KMS-11 (cell line): ENCODE data around the gene PAX9.

Experiments used
- H2AFZ ChIP-seq: fragments of 200-600 bp; sonication (generic); 2 replicates; pipeline ENCODE4 v1.6.1; 2016; ENCODE audit warnings: antibody characterized with exemption, mixed run types, low read depth
- H3K27ac ChIP-seq: fragments of 200-600 bp; sonication (generic); 2 replicates; pipeline ENCODE4 v1.6.1; 2016; ENCODE audit warnings: mild to moderate bottlenecking, mixed run types
- H3K27me3 ChIP-seq: fragments of 200-600 bp; sonication (generic); 2 replicates; pipeline ENCODE4 v1.6.1; 2017; ENCODE audit warnings: mild to moderate bottlenecking, low read depth, mixed run types, moderate library complexity; ENCODE audit not compliant: insufficient read depth
- H3K36me3 ChIP-seq: fragments of 200-600 bp; sonication (generic); 2 replicates; pipeline ENCODE4 v1.6.1; 2017; ENCODE audit warnings: mild to moderate bottlenecking, mixed run types; ENCODE audit not compliant: insufficient read depth
- H3K4me1 ChIP-seq: fragments of 200-600 bp; sonication (generic); 2 replicates; pipeline ENCODE4 v1.6.1; 2016; ENCODE audit warnings: mild to moderate bottlenecking, low read depth, mixed run types; ENCODE audit not compliant: poor library complexity, severe bottlenecking
- H3K4me2 ChIP-seq: fragments of 200-600 bp; sonication (generic); 2 replicates; pipeline ENCODE4 v1.7.0; 2016; ENCODE audit warnings: mild to moderate bottlenecking, mixed run types
- H3K4me3 ChIP-seq: fragments of 200-600 bp; sonication (generic); IDR thresholded peaks from 2 replicates; pipeline ENCODE4 v1.6.1; 2017; ENCODE audit warnings: low read depth, low read length, mixed read lengths; ENCODE audit not compliant: insufficient read depth
- H3K79me2 ChIP-seq: fragments of 200-600 bp; sonication (generic); 2 replicates; pipeline ENCODE4 v1.6.1; 2016; ENCODE audit warnings: low read depth, mixed run types; ENCODE audit not compliant: insufficient read depth
- H3K9ac ChIP-seq: fragments of 200-600 bp; sonication (generic); 2 replicates; pipeline ENCODE4 v1.6.1; 2016; ENCODE audit warnings: mild to moderate bottlenecking, mixed run types
- H4K20me1 ChIP-seq: fragments of 200-600 bp; sonication (generic); 2 replicates; pipeline ENCODE4 v1.6.1; 2016; ENCODE audit warnings: mild to moderate bottlenecking, mixed run types; ENCODE audit not compliant: insufficient read depth
- TF ChIP-seq, protein P1 (sequence below): fragments of 200-600 bp; sonication (generic); conservative IDR thresholded peaks from 2 replicates; pipeline ENCODE4 v1.6.1; 2017; ENCODE audit warnings: low read depth, mild to moderate bottlenecking, antibody characterized with exemption, low read length, moderate library complexity, mixed read lengths

Gene PAX9

GRCh38 chr14:36654794-36655381 is 6.8 kb upstream of the PAX9 start:
- H3K27ac ChIP-seq = no peak overlapping the region
- H3K27me3 ChIP-seq = no peaks in the 10 kb centered on the region
- TF ChIP-seq, protein P1, sequence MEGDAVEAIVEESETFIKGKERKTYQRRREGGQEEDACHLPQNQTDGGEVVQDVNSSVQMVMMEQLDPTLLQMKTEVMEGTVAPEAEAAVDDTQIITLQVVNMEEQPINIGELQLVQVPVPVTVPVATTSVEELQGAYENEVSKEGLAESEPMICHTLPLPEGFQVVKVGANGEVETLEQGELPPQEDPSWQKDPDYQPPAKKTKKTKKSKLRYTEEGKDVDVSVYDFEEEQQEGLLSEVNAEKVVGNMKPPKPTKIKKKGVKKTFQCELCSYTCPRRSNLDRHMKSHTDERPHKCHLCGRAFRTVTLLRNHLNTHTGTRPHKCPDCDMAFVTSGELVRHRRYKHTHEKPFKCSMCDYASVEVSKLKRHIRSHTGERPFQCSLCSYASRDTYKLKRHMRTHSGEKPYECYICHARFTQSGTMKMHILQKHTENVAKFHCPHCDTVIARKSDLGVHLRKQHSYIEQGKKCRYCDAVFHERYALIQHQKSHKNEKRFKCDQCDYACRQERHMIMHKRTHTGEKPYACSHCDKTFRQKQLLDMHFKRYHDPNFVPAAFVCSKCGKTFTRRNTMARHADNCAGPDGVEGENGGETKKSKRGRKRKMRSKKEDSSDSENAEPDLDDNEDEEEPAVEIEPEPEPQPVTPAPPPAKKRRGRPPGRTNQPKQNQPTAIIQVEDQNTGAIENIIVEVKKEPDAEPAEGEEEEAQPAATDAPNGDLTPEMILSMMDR = no peak
- no peak overlapping the region for H3K9ac ChIP-seq
- H3K4me1 ChIP-seq = no peaks in the 10 kb centered on the region
- H3K4me2 ChIP-seq = no peak overlapping the region
- H4K20me1 ChIP-seq = no peaks in the 10 kb centered on the region
- H2AFZ ChIP-seq = no peak overlapping the region
- H3K79me2 ChIP-seq = no peaks in the 10 kb centered on the region
- no peaks in the 10 kb centered on the region for H3K36me3 ChIP-seq
- H3K4me3 ChIP-seq = no peak overlapping the region

DNA sequence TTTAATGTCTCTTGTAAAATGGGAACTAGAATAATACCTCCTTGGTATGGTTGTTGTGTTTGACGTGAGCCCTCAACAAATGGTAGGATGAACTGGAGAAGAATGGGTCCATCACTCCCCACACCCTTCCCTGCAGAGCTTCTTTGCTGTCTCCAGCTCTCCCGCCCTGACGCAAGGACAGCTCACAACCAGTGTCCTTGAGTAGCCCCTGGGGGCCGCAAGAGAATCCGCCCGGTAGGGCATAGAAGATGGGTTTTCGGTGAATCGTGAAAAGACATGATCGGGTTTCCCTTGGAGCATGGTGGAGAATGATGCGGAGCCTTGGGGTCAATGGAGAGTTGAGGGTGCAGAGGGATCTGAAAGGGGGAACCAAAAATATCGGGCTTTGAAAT is 6.1 kb upstream of the PAX9 start:
- Histone ChIP-seq H3K4me3 (no peak overlapping the region), H4K20me1 (no peaks in the 10 kb centered on the region), H2AFZ (no peak overlapping the region), H3K36me3 (no peaks in the 10 kb centered on the region), H3K9ac (no peak overlapping the region), H3K4me2 (no peak overlapping the region), H3K27ac (no peak overlapping the region), H3K4me1 (no peaks in the 10 kb centered on the region), H3K79me2 (no peaks in the 10 kb centered on the region), H3K27me3 (no peaks in the 10 kb centered on the region)
- TF ChIP-seq, protein P1 = no peak

DNA sequence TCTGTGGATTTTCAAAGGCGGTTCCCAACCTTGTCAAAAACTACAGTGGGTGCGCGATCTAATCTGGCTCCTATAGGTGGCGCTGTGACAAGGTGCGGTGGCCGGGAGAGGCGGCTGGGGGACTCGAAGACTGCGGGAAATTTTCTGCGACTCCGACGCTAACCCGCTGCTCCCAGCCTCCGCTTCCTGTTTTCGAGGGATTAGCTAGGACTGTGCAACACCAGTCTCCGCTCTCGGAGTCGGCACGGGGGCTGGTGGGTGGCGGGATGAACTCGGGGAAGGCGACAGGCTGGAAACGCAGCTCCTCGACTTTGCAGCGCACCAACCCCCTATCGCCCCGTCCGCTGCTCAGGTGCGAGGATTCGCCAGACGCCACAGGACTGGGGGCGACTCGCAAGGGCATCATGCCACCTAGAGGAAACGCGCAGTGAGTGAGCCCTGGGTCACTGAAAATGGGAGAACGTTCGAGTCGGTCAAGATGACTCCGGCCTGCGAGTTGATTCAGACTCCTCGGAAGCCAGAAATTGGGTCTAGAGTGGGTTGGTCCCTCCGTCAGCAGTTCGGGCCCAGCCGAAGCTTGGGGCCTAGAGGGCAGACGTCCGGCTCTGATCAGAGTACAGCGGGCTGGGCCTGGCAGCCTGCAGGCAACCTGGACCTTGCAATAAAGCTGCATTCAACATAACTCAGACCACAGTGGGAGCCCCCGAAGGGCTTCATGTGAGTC is 5.5 kb upstream of the PAX9 start:
- H3K4me1 ChIP-seq = no peaks in the 10 kb centered on the region
- no peaks in the 10 kb centered on the region for H3K36me3 ChIP-seq
- H3K79me2 ChIP-seq = no peaks in the 10 kb centered on the region
- H3K4me3 ChIP-seq = no peak overlapping the region
- TF ChIP-seq, protein P1 = peak; percentile 57
- peak overlapping the region; percentile 34; the same call in 1 of the 2 replicates for H2AFZ ChIP-seq
- no peaks in the 10 kb centered on the region for H3K27me3 ChIP-seq
- H3K4me2 ChIP-seq = peak overlapping the region; percentile 29; the same call in 1 of the 2 replicates
- H3K27ac ChIP-seq = no peak overlapping the region
- H3K9ac ChIP-seq = no peak overlapping the region
- no peaks in the 10 kb centered on the region for H4K20me1 ChIP-seq

DNA sequence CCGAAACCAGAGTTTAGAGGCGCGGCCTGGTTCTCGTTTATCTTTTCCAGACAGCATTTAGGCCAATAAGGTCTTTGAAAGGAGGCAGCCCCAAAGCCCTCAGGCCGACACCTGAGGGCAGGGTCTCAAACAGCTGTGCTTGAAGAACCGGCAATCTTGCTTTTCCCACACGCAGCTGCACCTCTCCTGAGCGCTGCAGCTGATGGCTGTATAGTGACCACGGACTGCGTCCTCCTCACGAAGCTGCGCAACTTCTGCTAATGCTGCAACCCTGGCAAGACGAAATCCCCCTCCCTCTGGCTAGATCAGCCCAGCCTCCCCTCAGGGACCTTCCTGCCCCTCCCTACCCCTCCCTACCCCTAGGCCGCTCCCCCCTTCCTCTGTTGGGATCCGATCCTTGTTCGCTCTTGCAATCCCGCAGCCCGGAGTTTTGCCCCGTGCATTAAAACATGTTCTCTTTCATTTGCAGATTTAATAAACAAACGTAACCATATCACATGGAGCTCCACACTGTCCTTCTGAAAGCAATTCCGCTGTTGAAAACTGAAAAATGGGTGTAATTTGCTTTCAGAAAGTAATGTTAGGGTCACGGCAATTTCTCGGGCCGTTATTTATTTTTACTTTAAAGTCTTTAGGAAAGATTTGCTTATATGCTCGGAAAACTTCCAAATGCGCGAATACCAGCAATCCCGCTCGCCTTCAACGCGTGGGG is 4.8 kb upstream of the PAX9 start:
- TF ChIP-seq, protein P1 = no peak
- Histone ChIP-seq H3K4me3 (no peak overlapping the region), H3K4me2 (peak overlapping the region; percentile 29; the same call in 1 of the 2 replicates), H3K79me2 (no peaks in the 10 kb centered on the region), H3K27ac (no peak overlapping the region), H3K4me1 (no peaks in the 10 kb centered on the region), H3K27me3 (no peaks in the 10 kb centered on the region), H4K20me1 (no peaks in the 10 kb centered on the region), H3K36me3 (no peaks in the 10 kb centered on the region), H3K9ac (no peak overlapping the region), H2AFZ (peak overlapping the region; percentile 34; the same call in 1 of the 2 replicates)
